Measurements from ENCODE around the gene BCAS3.

The BCAS3 gene

DNA sequence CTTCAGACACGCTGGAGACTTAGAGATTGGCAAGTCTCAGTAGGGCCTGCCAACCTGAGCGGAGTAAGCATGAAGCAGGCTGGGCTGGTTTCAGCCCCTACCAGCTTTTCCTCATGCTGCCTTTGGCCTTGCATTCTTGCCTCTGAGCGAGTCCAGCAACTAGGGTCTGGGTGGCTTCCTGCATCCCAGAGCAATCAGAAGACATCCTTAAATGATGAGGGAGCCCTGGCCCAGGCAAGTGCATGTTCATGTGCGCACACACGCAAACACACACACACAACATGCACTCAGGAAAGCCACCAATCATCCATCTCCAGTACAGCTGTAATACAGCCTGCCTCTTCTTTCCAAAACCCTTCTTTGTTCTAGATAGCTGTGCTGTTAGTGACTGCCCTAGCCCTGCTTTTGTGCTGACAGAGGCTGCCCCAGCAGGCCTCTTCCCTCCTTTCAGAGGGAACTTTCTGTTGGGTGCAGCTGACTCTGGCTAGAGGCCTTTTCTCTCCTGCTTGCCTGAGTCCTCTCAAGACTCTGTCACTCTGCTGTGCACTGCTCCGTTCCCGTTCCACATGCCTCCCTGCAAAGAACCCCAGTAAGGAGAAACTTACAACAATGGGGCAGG lies 691.3 kb downstream of the BCAS3 start:
- Histone ChIP-seq H3K4me1 (ENCODE audit: control extremely low read depth in 1 of 4, control insufficient read depth in 4 of 4, insufficient read depth in 4 of 4, low read length in 3 of 4) (peaks cover 0 to 4% (median 1%) of the 10 kb centered on the region in 4 experiments), H3K27ac (ENCODE audit: insufficient read depth in 1 of 2, low read depth in 1 of 2, low read length in 2 of 2, poor library complexity in 1 of 2, severe bottlenecking in 2 of 2) (no peak overlapping the region), H3K9me3 (ENCODE audit: control extremely low read depth in 1 of 5, control insufficient read depth in 4 of 5, insufficient read depth in 2 of 5, low read depth in 1 of 5, low read length in 4 of 5) (no peaks in the 10 kb centered on the region), H3K4me3 (ENCODE audit: control insufficient read depth in 1 of 7, extremely low read depth in 1 of 7, insufficient read depth in 4 of 7, low read depth in 2 of 7, low read length in 6 of 7) (no peak overlapping the region), H3K36me3 (ENCODE audit: control insufficient read depth in 4 of 4, insufficient read depth in 4 of 4, low read length in 3 of 4) (no peaks in the 10 kb centered on the region), H3K27me3 (replicated peaks in 2 of 5; ENCODE audit: control insufficient read depth in 4 of 5, insufficient read depth in 5 of 5, low read length in 4 of 5) (no peaks in the 10 kb centered on the region)
- CTCF ChIA-PET, result interaction anchor here (0.5 to 1.2 kb wide), 2 partner anchors 21 to 195 kb away, joined by 3 to 4 read pairs; no protein-coding TSS in a partner anchor
- DNase-seq, result no peak
- WGBS (ENCODE audit: insufficient coverage), result 96% methylated on average over 3 of the region's 7 CpGs
- POLR2A ChIA-PET, result no interaction called here

DNA sequence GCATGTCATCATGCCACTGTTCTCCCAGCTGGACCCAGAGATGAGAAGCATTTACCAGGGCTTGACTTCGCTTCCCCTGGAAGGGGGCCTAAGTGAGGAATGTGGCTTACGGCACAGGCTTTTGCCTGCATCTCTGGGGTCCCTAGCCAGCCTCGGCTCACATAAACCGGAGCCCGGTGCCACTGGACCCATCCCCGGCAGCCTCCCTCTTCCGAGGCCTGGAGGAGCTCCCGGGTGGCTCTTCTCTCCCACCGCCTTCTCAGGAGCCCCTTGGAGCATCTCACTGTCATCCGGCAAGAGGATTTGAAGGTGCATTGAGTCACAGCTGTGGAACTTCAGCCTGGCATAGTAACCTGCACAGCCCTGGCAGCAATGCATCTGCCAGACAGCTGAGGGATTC lies 692.1 kb downstream of the BCAS3 start:
- Histone ChIP-seq H3K36me3 (ENCODE audit: control insufficient read depth in 4 of 4, insufficient read depth in 4 of 4, low read length in 3 of 4) (no peaks in the 10 kb centered on the region), H3K9me3 (ENCODE audit: control extremely low read depth in 1 of 5, control insufficient read depth in 4 of 5, insufficient read depth in 2 of 5, low read depth in 1 of 5, low read length in 4 of 5) (no peaks in the 10 kb centered on the region), H3K4me3 (ENCODE audit: control insufficient read depth in 1 of 7, extremely low read depth in 1 of 7, insufficient read depth in 4 of 7, low read depth in 2 of 7, low read length in 6 of 7) (no peak overlapping the region), H3K4me1 (ENCODE audit: control extremely low read depth in 1 of 4, control insufficient read depth in 4 of 4, insufficient read depth in 4 of 4, low read length in 3 of 4) (peaks cover 0 to 4% (median 1%) of the 10 kb centered on the region in 4 experiments), H3K27me3 (replicated peaks in 2 of 5; ENCODE audit: control insufficient read depth in 4 of 5, insufficient read depth in 5 of 5, low read length in 4 of 5) (no peaks in the 10 kb centered on the region), H3K27ac (ENCODE audit: insufficient read depth in 1 of 2, low read depth in 1 of 2, low read length in 2 of 2, poor library complexity in 1 of 2, severe bottlenecking in 2 of 2) (no peak overlapping the region)
- POLR2A ChIA-PET, result no interaction called here
- no peak for DNase-seq
- CTCF ChIA-PET, result no interaction called here
- 97% methylated on average over 10 of the region's 10 CpGs for WGBS (ENCODE audit: insufficient coverage)

DNA sequence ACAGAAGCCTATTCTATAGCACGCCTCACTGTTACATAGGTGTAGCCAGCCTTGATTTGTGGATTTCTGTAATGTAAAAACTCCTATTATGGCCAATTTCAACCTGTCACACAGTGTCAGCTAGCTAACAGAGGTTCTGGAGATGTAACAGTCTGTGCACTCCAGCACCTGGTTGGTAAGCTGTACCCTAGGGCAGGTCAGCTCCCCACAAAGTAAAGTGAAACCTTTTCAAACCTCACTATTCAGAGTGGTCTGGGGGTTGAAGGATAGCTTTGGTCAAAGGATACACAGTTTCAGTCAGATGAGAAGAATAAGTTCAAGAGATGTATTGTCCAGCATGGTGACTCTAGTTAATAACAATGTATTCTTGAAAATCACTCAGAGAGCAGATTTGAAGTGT lies 693.5 kb downstream of the BCAS3 start:
- ChIA-PET POLR2A (no interaction called here), CTCF (no interaction called here)
- Histone ChIP-seq H3K4me3 (ENCODE audit: control insufficient read depth in 1 of 7, extremely low read depth in 1 of 7, insufficient read depth in 4 of 7, low read depth in 2 of 7, low read length in 6 of 7) (no peak overlapping the region), H3K36me3 (ENCODE audit: control insufficient read depth in 4 of 4, insufficient read depth in 4 of 4, low read length in 3 of 4) (no peaks in the 10 kb centered on the region), H3K4me1 (ENCODE audit: control extremely low read depth in 1 of 4, control insufficient read depth in 4 of 4, insufficient read depth in 4 of 4, low read length in 3 of 4) (peaks cover 0 to 4% (median 1%) of the 10 kb centered on the region in 4 experiments), H3K9me3 (ENCODE audit: control extremely low read depth in 1 of 5, control insufficient read depth in 4 of 5, insufficient read depth in 2 of 5, low read depth in 1 of 5, low read length in 4 of 5) (no peaks in the 10 kb centered on the region), H3K27me3 (replicated peaks in 2 of 5; ENCODE audit: control insufficient read depth in 4 of 5, insufficient read depth in 5 of 5, low read length in 4 of 5) (no peaks in the 10 kb centered on the region), H3K27ac (ENCODE audit: insufficient read depth in 1 of 2, low read depth in 1 of 2, low read length in 2 of 2, poor library complexity in 1 of 2, severe bottlenecking in 2 of 2) (no peak overlapping the region)
- no peak for DNase-seq
- WGBS (ENCODE audit: insufficient coverage), result no CpG with 5 or more reads among the region's 1 CpG

DNA sequence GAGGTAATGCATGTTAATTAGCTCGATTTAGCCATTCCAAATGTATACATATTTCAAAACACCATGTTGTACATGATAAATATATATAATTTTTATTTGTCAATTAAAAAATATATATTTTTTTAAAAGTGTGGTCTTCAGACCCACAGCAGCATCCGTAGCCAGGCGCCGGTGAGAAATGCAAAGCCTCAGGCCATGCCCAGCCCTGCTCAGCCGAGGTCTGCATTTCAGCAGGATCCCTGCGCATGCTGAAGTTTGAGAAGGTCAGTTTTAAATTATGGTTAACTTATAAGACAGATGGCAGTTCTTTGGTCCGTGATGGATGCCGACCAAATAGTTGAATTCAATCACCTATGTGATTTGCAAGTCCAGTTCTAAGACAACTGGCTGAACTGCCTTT lies 694.0 kb downstream of the BCAS3 start:
- peaks cover 0 to 4% (median 1%) of the 10 kb centered on the region in 4 experiments for H3K4me1 ChIP-seq (ENCODE audit: control extremely low read depth in 1 of 4, control insufficient read depth in 4 of 4, insufficient read depth in 4 of 4, low read length in 3 of 4)
- WGBS (ENCODE audit: insufficient coverage), result 100% methylated on average over 6 of the region's 8 CpGs
- no peaks in the 10 kb centered on the region for H3K9me3 ChIP-seq (ENCODE audit: control extremely low read depth in 1 of 5, control insufficient read depth in 4 of 5, insufficient read depth in 2 of 5, low read depth in 1 of 5, low read length in 4 of 5)
- H3K4me3 ChIP-seq (ENCODE audit: control insufficient read depth in 1 of 7, extremely low read depth in 1 of 7, insufficient read depth in 4 of 7, low read depth in 2 of 7, low read length in 6 of 7), result no peak overlapping the region
- H3K27me3 ChIP-seq (replicated peaks in 2 of 5; ENCODE audit: control insufficient read depth in 4 of 5, insufficient read depth in 5 of 5, low read length in 4 of 5), result no peaks in the 10 kb centered on the region
- POLR2A ChIA-PET, result no interaction called here
- H3K27ac ChIP-seq (ENCODE audit: insufficient read depth in 1 of 2, low read depth in 1 of 2, low read length in 2 of 2, poor library complexity in 1 of 2, severe bottlenecking in 2 of 2), result no peak overlapping the region
- DNase-seq, result no peak
- CTCF ChIA-PET, result no interaction called here
- H3K36me3 ChIP-seq (ENCODE audit: control insufficient read depth in 4 of 4, insufficient read depth in 4 of 4, low read length in 3 of 4), result no peaks in the 10 kb centered on the region

DNA sequence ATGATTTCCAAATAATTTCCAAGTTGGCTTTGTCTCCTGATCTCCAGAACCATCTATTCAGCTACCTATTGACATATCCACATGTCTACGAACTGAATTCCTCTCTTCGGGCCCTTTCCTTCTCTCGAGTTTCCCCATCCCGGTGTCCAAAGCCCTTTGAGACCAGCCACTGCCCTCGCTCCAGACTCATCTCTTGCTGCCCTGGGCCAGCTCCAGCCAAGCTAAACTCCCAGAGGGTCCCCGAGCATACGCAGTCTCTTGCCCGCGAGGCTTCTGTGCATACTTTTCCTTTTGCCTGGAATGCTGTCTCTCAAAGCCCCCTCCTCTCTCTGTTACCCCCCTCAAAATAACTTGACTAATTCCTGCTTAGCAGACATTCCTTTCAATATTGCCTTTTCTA lies 694.8 kb downstream of the BCAS3 start:
- H3K9me3 ChIP-seq (ENCODE audit: control extremely low read depth in 1 of 5, control insufficient read depth in 4 of 5, insufficient read depth in 2 of 5, low read depth in 1 of 5, low read length in 4 of 5), result no peaks in the 10 kb centered on the region
- WGBS (ENCODE audit: insufficient coverage), result 99% methylated on average over 9 of the region's 9 CpGs
- ChIA-PET CTCF (interaction anchor here (0.7 kb wide), 1 partner anchor 51 kb away, joined by 3 read pairs; no protein-coding TSS in a partner anchor), POLR2A (no interaction called here)
- DNase-seq, result no peak
- H3K4me1 ChIP-seq (ENCODE audit: control extremely low read depth in 1 of 4, control insufficient read depth in 4 of 4, insufficient read depth in 4 of 4, low read length in 3 of 4), result peaks cover 0 to 4% (median 1%) of the 10 kb centered on the region in 4 experiments
- H3K4me3 ChIP-seq (ENCODE audit: control insufficient read depth in 1 of 7, extremely low read depth in 1 of 7, insufficient read depth in 4 of 7, low read depth in 2 of 7, low read length in 6 of 7), result no peak overlapping the region
- no peak overlapping the region for H3K27ac ChIP-seq (ENCODE audit: insufficient read depth in 1 of 2, low read depth in 1 of 2, low read length in 2 of 2, poor library complexity in 1 of 2, severe bottlenecking in 2 of 2)
- H3K27me3 ChIP-seq (replicated peaks in 2 of 5; ENCODE audit: control insufficient read depth in 4 of 5, insufficient read depth in 5 of 5, low read length in 4 of 5), result no peaks in the 10 kb centered on the region
- no peaks in the 10 kb centered on the region for H3K36me3 ChIP-seq (ENCODE audit: control insufficient read depth in 4 of 4, insufficient read depth in 4 of 4, low read length in 3 of 4)

DNA sequence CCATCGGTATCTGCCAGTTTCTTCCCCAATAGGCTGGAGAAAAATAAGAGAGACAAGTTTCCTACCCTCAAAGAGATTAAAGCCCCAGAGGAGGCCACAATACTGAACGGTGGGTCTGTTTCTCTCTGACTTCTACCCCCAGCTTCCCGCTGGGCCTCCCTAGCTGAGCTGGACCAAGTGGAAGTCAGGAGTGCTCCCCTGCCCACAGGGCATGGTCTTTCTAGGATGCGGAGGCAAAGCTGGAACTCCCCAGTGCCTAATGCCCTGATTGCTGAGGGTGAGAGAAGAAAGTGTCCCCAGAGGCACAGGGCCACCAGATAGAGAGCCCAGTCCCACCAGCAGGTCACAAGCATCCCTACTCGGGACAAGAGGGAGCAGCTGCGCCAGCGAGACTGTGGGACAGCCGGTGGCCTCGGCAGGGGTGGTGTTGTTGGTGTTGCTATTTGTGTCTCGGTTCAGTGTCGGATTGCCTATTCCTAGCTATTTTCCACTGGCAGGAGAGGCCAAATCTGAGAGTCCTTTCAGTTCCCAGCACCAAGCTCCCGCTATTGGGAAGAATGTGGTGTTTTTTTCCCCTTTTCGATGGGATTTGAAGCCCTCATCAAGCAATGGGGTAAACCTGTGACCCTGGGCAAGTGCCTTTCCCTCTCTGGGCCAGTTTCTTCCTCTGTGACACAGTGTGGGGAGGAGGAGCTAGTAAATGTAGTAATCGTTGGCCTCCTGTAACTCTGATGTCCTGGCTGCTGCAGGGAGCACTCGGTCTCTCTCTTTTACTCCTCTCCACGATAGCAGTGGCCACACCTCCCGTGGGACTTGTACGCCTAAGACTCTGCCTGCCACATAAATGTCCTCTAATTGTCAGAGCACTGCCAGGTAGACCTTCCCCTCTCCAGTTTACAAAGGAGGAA lies 699.5 kb downstream of the BCAS3 start:
- no peaks in the 10 kb centered on the region for H3K36me3 ChIP-seq (ENCODE audit: control insufficient read depth in 4 of 4, insufficient read depth in 4 of 4, low read length in 3 of 4)
- H3K27me3 ChIP-seq (replicated peaks in 2 of 5; ENCODE audit: control insufficient read depth in 4 of 5, insufficient read depth in 5 of 5, low read length in 4 of 5), result no peaks in the 10 kb centered on the region
- H3K27ac ChIP-seq (ENCODE audit: insufficient read depth in 1 of 2, low read depth in 1 of 2, low read length in 2 of 2, poor library complexity in 1 of 2, severe bottlenecking in 2 of 2), result no peak overlapping the region
- peaks cover 0 to 4% (median 1%) of the 10 kb centered on the region in 4 experiments for H3K4me1 ChIP-seq (ENCODE audit: control extremely low read depth in 1 of 4, control insufficient read depth in 4 of 4, insufficient read depth in 4 of 4, low read length in 3 of 4)
- POLR2A ChIA-PET, result no interaction called here
- CTCF ChIA-PET, result interaction anchor here (1.1 to 1.3 kb wide), 2 partner anchors 8 to 402 kb away, joined by 3 to 4 read pairs; no protein-coding TSS in a partner anchor
- H3K9me3 ChIP-seq (ENCODE audit: control extremely low read depth in 1 of 5, control insufficient read depth in 4 of 5, insufficient read depth in 2 of 5, low read depth in 1 of 5, low read length in 4 of 5), result no peaks in the 10 kb centered on the region
- WGBS (ENCODE audit: insufficient coverage), result 98% methylated on average over 17 of the region's 18 CpGs
- no peak overlapping the region for H3K4me3 ChIP-seq (ENCODE audit: control insufficient read depth in 1 of 7, extremely low read depth in 1 of 7, insufficient read depth in 4 of 7, low read depth in 2 of 7, low read length in 6 of 7)
- DNase-seq, result no peak

Data from common myeloid progenitor, CD34-positive (primary cell).